ENCODE measurements around the gene NCK2.

DNA sequence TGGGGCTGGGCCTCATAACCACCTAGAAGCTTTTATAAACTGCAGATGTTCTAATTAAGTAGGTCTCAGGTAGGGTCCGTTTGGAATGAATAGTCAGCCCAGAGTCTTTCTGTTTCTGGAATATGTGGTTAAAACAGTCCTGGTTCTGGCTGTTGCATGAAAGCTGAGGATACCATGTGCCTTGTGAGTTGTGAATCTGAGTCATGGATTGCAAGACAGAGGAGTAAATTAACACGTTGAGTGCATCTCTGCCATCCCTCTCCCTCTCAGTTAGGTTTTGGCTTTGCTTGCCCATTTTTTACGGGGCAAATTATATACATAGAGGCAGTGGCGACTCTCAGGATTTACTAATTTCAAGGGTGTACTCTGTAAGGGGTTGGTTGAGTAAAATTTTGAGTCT is 59.1 kb downstream of the NCK2 start:
- TF ChIP-seq XRCC5 (optimal IDR thresholded peaks at IDR 0.05; ENCODE audit: low read length), result no peak
- no peak for TF ChIP-seq ZFP36L2 (CRISPR knock-in tag; IDR thresholded peaks at IDR 0.05)
- no peak for TF ChIP-seq SIN3A (IDR thresholded peaks at IDR 0.05; ENCODE audit: borderline replicate concordance, low read depth, low read length)
- TF ChIP-seq GMEB1 (CRISPR knock-in tag; IDR thresholded peaks at IDR 0.05; ENCODE audit: borderline replicate concordance), result no peak
- TF ChIP-seq CTCF (CRISPR knock-in tag; IDR thresholded peaks at IDR 0.05), result no peak
- TF ChIP-seq ZNF574 (CRISPR knock-in tag; IDR thresholded peaks at IDR 0.05), result no peak
- no peak for TF ChIP-seq MATR3 (CRISPR knock-in tag; IDR thresholded peaks at IDR 0.05)
- TF ChIP-seq ZNF326 (CRISPR knock-in tag; IDR thresholded peaks at IDR 0.05; ENCODE audit: borderline replicate concordance), result no peak
- no peak for TF ChIP-seq ZFX (CRISPR knock-in tag; IDR thresholded peaks at IDR 0.05; ENCODE audit: low read depth)
- no peak for TF ChIP-seq ATF2 (CRISPR knock-in tag; IDR thresholded peaks at IDR 0.05)
- no peak for TF ChIP-seq ARNT2 (CRISPR knock-in tag; IDR thresholded peaks at IDR 0.05; ENCODE audit: low read depth)
- no peak for TF ChIP-seq HOXA7 (CRISPR knock-in tag; IDR thresholded peaks at IDR 0.05)

Measured in HepG2 (cell line).